Gastroesophageal sphincter (tissue), 3 donors: ENCODE results near the gene PLCH1.

Experiments
- CTCF ChIP-seq, 4 experiments: fragments of 200-600 bp in 2 of 4; fragments of 450-650 bp in 2 of 4; sonication (generic) in 1 of 4; IDR thresholded peaks; one replicate each; pipeline ENCODE4 v1.5.1; 2017 to 2019; ENCODE audit warnings: antibody characterized with exemption in 4 of 4, mild to moderate bottlenecking in 2 of 4, moderate library complexity in 2 of 4
- POLR2A ChIP-seq, 2 donors: fragments of 450-650 bp; IDR thresholded peaks; one replicate each; pipeline ENCODE4 v1.6.1; 2017; ENCODE audit warnings: antibody characterized with exemption in 2 of 2, mild to moderate bottlenecking in 2 of 2, moderate library complexity in 1 of 2

- TF ChIP-seq CTCF (IDR thresholded peaks at IDR 0.05) (no peak), POLR2A (IDR thresholded peaks at IDR 0.05) (no peak)
These were observed 377.4 kb downstream of the PLCH1 start for GRCh38 chr3:155367506-155367905.
